ENCODE measurements around the gene RCC2.

Gene RCC2

GRCh38 chr1:17432412-17432811 lies 7.1 kb downstream of the RCC2 start:
- in situ Hi-C loops (cut with MboI; ENCODE audit: low pct_unique_long_range_greater_than_20kb, low sequenced_read_pairs, unreplicated experiment) = no loop called here
- no peak for DNase-seq (ENCODE audit: low spot score)
- TF ChIP-seq CTCF (IDR thresholded peaks at IDR 0.05; ENCODE audit: extremely low read depth, insufficient read depth, missing control alignments) = no peak

DNA sequence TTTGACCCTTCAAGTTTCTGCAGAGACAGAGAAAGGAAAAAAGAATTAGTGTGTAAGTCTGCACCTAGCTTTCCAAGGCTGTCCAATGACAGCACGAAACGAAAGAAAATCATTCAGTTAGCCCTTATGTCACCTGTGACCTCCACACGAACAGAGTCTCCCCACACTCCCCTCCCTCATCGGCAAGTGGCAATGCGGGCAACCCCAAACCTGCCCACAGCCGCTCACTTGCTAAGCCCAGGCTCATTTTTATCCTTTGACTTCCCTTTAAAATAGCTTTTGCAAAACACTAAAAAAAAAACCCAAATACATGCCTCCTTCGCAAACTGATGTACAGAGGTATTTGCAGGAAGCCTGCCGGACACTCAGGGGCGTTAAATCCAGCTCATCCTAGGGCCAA lies 10.3 kb downstream of the RCC2 start:
- TF ChIP-seq CTCF (IDR thresholded peaks at IDR 0.05; ENCODE audit: extremely low read depth, insufficient read depth, missing control alignments) = no peak
- in situ Hi-C loops (cut with MboI; ENCODE audit: low pct_unique_long_range_greater_than_20kb, low sequenced_read_pairs, unreplicated experiment) = no loop called here
- no peak for DNase-seq (ENCODE audit: low spot score)

- in situ Hi-C loops (cut with MboI; ENCODE audit: low pct_unique_long_range_greater_than_20kb, low sequenced_read_pairs, unreplicated experiment) = no loop called here
- DNase-seq (ENCODE audit: low spot score) = no peak
- no peak for TF ChIP-seq CTCF (IDR thresholded peaks at IDR 0.05; ENCODE audit: extremely low read depth, insufficient read depth, missing control alignments)
Observed at GRCh38 chr1:17427696-17428660, 11.5 kb downstream of the RCC2 start.

- DNase-seq (ENCODE audit: low spot score) = no peak
- in situ Hi-C loops (cut with MboI; ENCODE audit: low pct_unique_long_range_greater_than_20kb, low sequenced_read_pairs, unreplicated experiment) = no loop called here
- TF ChIP-seq CTCF (IDR thresholded peaks at IDR 0.05; ENCODE audit: extremely low read depth, insufficient read depth, missing control alignments) = no peak
Observed at GRCh38 chr1:17425806-17426600, 13.5 kb downstream of the RCC2 start.

DNA sequence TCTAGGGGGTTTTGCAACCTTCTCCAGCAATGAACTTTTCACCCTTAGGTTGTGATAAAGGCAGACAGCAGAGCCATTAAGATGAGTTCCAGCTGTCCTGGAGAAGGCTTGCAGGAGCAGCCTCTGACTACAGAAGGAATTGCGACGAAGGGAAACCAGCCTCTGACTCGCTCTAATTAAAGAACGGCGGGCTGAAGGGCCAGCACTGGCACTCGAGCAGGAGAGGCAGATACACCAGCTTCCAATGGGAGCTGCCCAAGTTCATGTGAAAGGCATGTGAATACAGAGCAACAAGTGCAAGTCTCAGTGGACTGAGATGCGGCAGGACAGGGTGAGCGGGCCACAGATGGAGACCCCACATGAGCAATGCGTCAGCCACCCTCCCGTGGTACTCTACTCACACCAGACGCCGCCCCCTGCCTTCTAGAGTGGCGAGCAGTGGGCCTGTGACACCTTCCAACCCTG lies 15.7 kb downstream of the RCC2 start:
- DNase-seq (ENCODE audit: low spot score) = no peak
- no peak for TF ChIP-seq CTCF (IDR thresholded peaks at IDR 0.05; ENCODE audit: extremely low read depth, insufficient read depth, missing control alignments)
- in situ Hi-C loops (cut with MboI; ENCODE audit: low pct_unique_long_range_greater_than_20kb, low sequenced_read_pairs, unreplicated experiment) = no loop called here

GRCh38 chr1:17422461-17422860 lies 17.0 kb downstream of the RCC2 start:
- TF ChIP-seq CTCF (IDR thresholded peaks at IDR 0.05; ENCODE audit: extremely low read depth, insufficient read depth, missing control alignments) = no peak
- no peak for DNase-seq (ENCODE audit: low spot score)
- in situ Hi-C loops (cut with MboI; ENCODE audit: low pct_unique_long_range_greater_than_20kb, low sequenced_read_pairs, unreplicated experiment) = no loop called here

Data from GM13977 (cell line).